CD4-positive, alpha-beta T cell treated with Interleukin-15 for 1 hour (primary cell): ENCODE data around the gene GPC1.
A peak's percentile ranks its signal among the peaks of the same experiment; 100 is the strongest.

ENCODE experiments used
- DNase-seq: peaks from one replicate; pipeline ENCODE4 v3.0.0-alpha.2; 2020

Gene GPC1

GRCh38 chr2:240413813-240414429 lies 21.5 kb upstream of the GPC1 start:
- DNase-seq: no peak

- DNase-seq: no peak
Measured at GRCh38 chr2:240416821-240417220, 18.6 kb upstream of the GPC1 start.

- no peak for DNase-seq
Measured at GRCh38 chr2:240418311-240418710, 17.2 kb upstream of the GPC1 start.

- no peak for DNase-seq
Measured at GRCh38 chr2:240419271-240419670, 16.2 kb upstream of the GPC1 start.

- no peak for DNase-seq
Measured at GRCh38 chr2:240419723-240420122, 15.7 kb upstream of the GPC1 start.

- no peak for DNase-seq
Measured at GRCh38 chr2:240420206-240421104, 15.0 kb upstream of the GPC1 start.

- no peak for DNase-seq
Measured at GRCh38 chr2:240421381-240421780, 14.1 kb upstream of the GPC1 start.

- DNase-seq: no peak
Measured at GRCh38 chr2:240422658-240423329, 12.7 kb upstream of the GPC1 start.

GRCh38 chr2:240423788-240424191 lies 11.7 kb upstream of the GPC1 start:
- no peak for DNase-seq

GRCh38 chr2:240424341-240425235 lies 10.9 kb upstream of the GPC1 start:
- no peak for DNase-seq

- DNase-seq: no peak
Measured at GRCh38 chr2:240425236-240425615, 10.2 kb upstream of the GPC1 start.

- DNase-seq: no peak
Measured at GRCh38 chr2:240425697-240426096, 9.8 kb upstream of the GPC1 start.

GRCh38 chr2:240426845-240427721 lies 8.4 kb upstream of the GPC1 start:
- no peak for DNase-seq

- no peak for DNase-seq
Measured at GRCh38 chr2:240427729-240428128, 7.7 kb upstream of the GPC1 start.

- no peak for DNase-seq
Measured at GRCh38 chr2:240428245-240428644, 7.2 kb upstream of the GPC1 start.

GRCh38 chr2:240429341-240429871 lies 6.1 kb upstream of the GPC1 start:
- DNase-seq: peak; percentile 13

- no peak for DNase-seq
Measured at GRCh38 chr2:240429872-240430491, 5.5 kb upstream of the GPC1 start.

GRCh38 chr2:240430595-240430994 lies 4.9 kb upstream of the GPC1 start:
- DNase-seq: no peak

- DNase-seq: peak; percentile 15
Measured at GRCh38 chr2:240431271-240431660, 4.2 kb upstream of the GPC1 start.

- peak; percentile 2 for DNase-seq
Measured at GRCh38 chr2:240431661-240432424, 3.6 kb upstream of the GPC1 start.
